GM12874 (cell line): ENCODE data around the gene ARHGAP35.

Experiments
- CTCF ChIP-seq: IDR thresholded peaks from 2 replicates; pipeline ENCODE4 v1.5.1; 2011; ENCODE audit warnings: low read depth, mild to moderate bottlenecking, control low read depth, low read length, moderate library complexity; ENCODE audit not compliant: insufficient read depth

Gene ARHGAP35

GRCh38 chr19:46881092-46881491 lies 20.3 kb downstream of the ARHGAP35 start:
- no peak for TF ChIP-seq CTCF

GRCh38 chr19:46882034-46882433 lies 21.2 kb downstream of the ARHGAP35 start:
- no peak for TF ChIP-seq CTCF

- TF ChIP-seq CTCF, result no peak
These were observed 24.6 kb downstream of the ARHGAP35 start for GRCh38 chr19:46885411-46885810.

- no peak for TF ChIP-seq CTCF
These were observed 25.9 kb downstream of the ARHGAP35 start for GRCh38 chr19:46886546-46887239.

GRCh38 chr19:46887240-46887782 lies 26.5 kb downstream of the ARHGAP35 start:
- no peak for TF ChIP-seq CTCF

- TF ChIP-seq CTCF, result no peak
These were observed 29.8 kb downstream of the ARHGAP35 start for GRCh38 chr19:46890423-46891170.

- no peak for TF ChIP-seq CTCF
These were observed 31.7 kb downstream of the ARHGAP35 start for GRCh38 chr19:46892252-46893179.
